MCF 10A (cell line): Measurements from ENCODE around the gene KLHL40. TPM values are rescaled to one million over a fixed set of nuclear protein-coding genes. Genes with fewer than 3 reads are reported as not detected.

Experiments used
- BruUV-seq: library from RNA; stranded (reverse); fragments of 400-500 nt; replicated peaks from 2 replicates; lab custom pipeline; 2021; lab: Mats Ljungman, UMichigan
- CTCF ChIA-PET: fragments of 300-600 bp; sonication (Branson Sonifier 250); formaldehyde crosslinking; extraction: SDS; loops from one replicate; lab custom pipeline; 2021; ENCODE audit warnings: antibody characterized with exemption, inconsistent platforms; lab: Yijun Ruan, JAX
- POLR2A ChIA-PET: fragments of 300-600, 350-650 bp; sonication (Branson Sonifier 250); formaldehyde crosslinking; extraction: SDS; loops from one replicate; lab custom pipeline; 2020; ENCODE audit warnings: antibody characterized with exemption, inconsistent platforms; lab: Yijun Ruan, JAX
- DNase-seq: peaks from one replicate; pipeline ENCODE4 v3.0.0-alpha.2; 2018; ENCODE audit not compliant: unreplicated experiment
- H3K27ac Mint-ChIP-seq: one replicate; pipeline ENCODE4 v1.8.0; 2022; ENCODE audit warnings: mild to moderate bottlenecking, low read depth, mixed read lengths; ENCODE audit not compliant: unreplicated experiment
- H3K27me3 Mint-ChIP-seq: one replicate; pipeline ENCODE4 v1.8.0; 2022; ENCODE audit warnings: mixed read lengths; ENCODE audit not compliant: insufficient read depth, unreplicated experiment
- H3K36me3 Mint-ChIP-seq: one replicate; pipeline ENCODE4 v1.8.0; 2022; ENCODE audit warnings: mild to moderate bottlenecking, moderate library complexity, mixed read lengths; ENCODE audit not compliant: insufficient read depth, unreplicated experiment
- H3K4me1 Mint-ChIP-seq: one replicate; pipeline ENCODE4 v1.8.0; 2022; ENCODE audit warnings: mixed read lengths; ENCODE audit not compliant: insufficient read depth, unreplicated experiment
- H3K4me3 Mint-ChIP-seq: one replicate; pipeline ENCODE4 v1.8.0; 2022; ENCODE audit warnings: mild to moderate bottlenecking, moderate library complexity, mixed read lengths; ENCODE audit not compliant: unreplicated experiment
- H3K9me3 Mint-ChIP-seq: one replicate; pipeline ENCODE4 v1.8.0; 2022; ENCODE audit warnings: mixed read lengths; ENCODE audit not compliant: unreplicated experiment
- CTCF ChIP-seq: fragments of 200-600 bp; IDR thresholded peaks from one replicate; pipeline ENCODE4 v1.8.0; 2022; ENCODE audit warnings: antibody characterized with exemption, mild to moderate bottlenecking; ENCODE audit not compliant: unreplicated experiment
- intact Hi-C: fragments of 100-400 bp; cut with micrococcal nuclease; formaldehyde crosslinking; loops from 2 replicates; pipeline ENCODE4 v1.14.1; 2022
- total RNA-seq: library from RNA; stranded (reverse); gene quantifications from 2 replicates; pipeline ENCODE4 v1.2.3, GENCODE V29; 2022

The KLHL40 gene
- total RNA-seq, 1 experiment from 2014 or later = not detected

GRCh38 chr3:42698216-42698910, 13.0 kb downstream of the KLHL40 start:
- peaks cover 8% of the 10 kb centered on the region for H3K4me1 Mint-ChIP-seq
- BruUV-seq = no TSS peak
- CTCF ChIA-PET = interaction anchor here (0.6 kb wide), 1 partner anchor 22 kb away, joined by 3 read pairs; no protein-coding TSS in a partner anchor
- no peak overlapping the region for H3K4me3 Mint-ChIP-seq
- H3K27ac Mint-ChIP-seq = no peak overlapping the region
- POLR2A ChIA-PET = no interaction called here
- no peak for DNase-seq
- intact Hi-C loops = no loop called here
- H3K36me3 Mint-ChIP-seq = no peaks in the 10 kb centered on the region
- no peak for TF ChIP-seq CTCF
- H3K9me3 Mint-ChIP-seq = no peaks in the 10 kb centered on the region
- H3K27me3 Mint-ChIP-seq = no peaks in the 10 kb centered on the region

GRCh38 chr3:42698911-42699230, 13.5 kb downstream of the KLHL40 start:
- BruUV-seq = no TSS peak
- Mint-ChIP-seq H3K27ac (no peak overlapping the region), H3K4me3 (no peak overlapping the region), H3K27me3 (no peaks in the 10 kb centered on the region), H3K36me3 (no peaks in the 10 kb centered on the region), H3K9me3 (no peaks in the 10 kb centered on the region), H3K4me1 (peaks cover 8% of the 10 kb centered on the region)
- ChIA-PET POLR2A (interaction anchor here (0.7 kb wide), 1 partner anchor 10 kb away, joined by 3 read pairs; no protein-coding TSS in a partner anchor), CTCF (no interaction called here)
- TF ChIP-seq CTCF = no peak
- DNase-seq = peak; percentile 53
- intact Hi-C loops = no loop called here

DNA sequence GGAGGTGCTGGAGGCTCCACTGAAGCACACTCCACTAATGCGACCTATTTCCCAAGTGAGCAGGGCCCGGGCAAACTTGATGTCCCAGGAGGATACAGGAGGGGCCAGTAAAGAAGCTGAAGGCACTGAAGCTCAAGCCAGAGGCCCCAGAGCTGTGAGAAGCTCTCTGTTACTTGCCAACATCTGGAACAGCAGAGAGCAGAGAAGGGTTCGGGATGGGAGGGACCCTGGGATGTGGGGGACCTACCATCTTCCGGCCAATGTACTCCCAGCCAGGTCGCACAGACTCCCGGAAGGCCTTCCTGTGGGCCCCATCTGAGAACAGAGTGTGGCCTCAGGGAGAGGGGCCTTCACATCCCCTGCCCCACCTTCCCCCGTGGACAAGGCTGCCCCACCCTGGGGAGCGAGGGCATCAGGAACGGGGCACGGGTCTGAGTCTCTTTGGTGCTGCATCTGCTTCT, 14.2 kb downstream of the KLHL40 start:
- H3K4me1 Mint-ChIP-seq = peaks cover 8% of the 10 kb centered on the region
- no peak for DNase-seq
- no TSS peak for BruUV-seq
- TF ChIP-seq CTCF = no peak
- no peaks in the 10 kb centered on the region for H3K36me3 Mint-ChIP-seq
- intact Hi-C loops = no loop called here
- POLR2A ChIA-PET = interaction anchor here (0.7 kb wide), 1 partner anchor 10 kb away, joined by 3 read pairs; no protein-coding TSS in a partner anchor
- H3K9me3 Mint-ChIP-seq = no peaks in the 10 kb centered on the region
- H3K27me3 Mint-ChIP-seq = no peaks in the 10 kb centered on the region
- no peak overlapping the region for H3K27ac Mint-ChIP-seq
- H3K4me3 Mint-ChIP-seq = no peak overlapping the region
- CTCF ChIA-PET = interaction anchor here (0.6 kb wide), 1 partner anchor 14 kb away, joined by 3 read pairs; no protein-coding TSS in a partner anchor

DNA sequence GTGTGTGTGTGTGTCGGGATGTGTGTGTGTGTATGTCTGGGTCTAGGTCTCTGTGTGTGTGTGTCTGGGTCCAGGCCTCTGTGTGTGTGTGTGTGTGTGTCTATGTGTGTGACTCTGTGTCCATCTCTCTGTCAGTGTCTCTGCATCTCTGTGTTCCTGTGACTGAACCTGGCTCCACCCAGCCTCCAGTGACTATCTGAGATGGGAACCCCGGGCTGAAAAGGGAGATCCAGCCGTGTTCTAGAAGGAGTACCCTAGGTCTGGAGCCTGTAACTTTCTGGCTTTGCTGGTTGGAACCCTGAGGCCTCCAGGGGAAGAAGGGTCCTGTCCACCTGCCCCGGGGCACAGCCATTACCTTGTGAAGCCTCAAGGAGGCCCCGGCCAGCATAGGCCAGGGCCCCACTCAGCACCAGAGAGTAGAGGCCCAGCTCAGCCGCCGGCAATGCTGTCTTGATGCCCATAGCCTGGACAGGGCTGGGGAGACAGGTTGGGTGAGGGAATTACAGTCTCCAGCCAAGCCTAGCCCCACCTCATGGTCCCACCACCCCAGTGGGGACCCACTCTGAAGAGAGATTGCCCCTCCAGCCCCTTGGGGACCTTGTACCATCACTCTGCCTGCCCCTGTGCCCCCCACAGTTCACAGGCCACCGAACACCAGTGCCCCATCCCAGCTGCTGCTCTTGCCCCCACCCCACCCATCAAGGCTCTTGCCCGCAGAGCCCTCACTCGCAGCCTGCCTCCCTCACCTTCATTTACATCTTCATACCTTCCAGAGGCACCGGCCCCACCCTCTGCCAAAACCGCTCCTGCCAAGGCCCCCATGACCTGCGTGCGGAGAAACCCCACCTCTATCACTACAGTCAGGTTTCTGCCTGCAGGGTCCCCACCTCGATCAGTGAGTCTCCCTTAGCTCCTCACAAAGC, 15.3 kb downstream of the KLHL40 start:
- DNase-seq = no peak
- ChIA-PET POLR2A (no interaction called here), CTCF (interaction anchor here (0.6 kb wide), 1 partner anchor 324 kb away, joined by 4 read pairs; no protein-coding TSS in a partner anchor)
- H3K27ac Mint-ChIP-seq = no peak overlapping the region
- BruUV-seq = no TSS peak
- no peaks in the 10 kb centered on the region for H3K27me3 Mint-ChIP-seq
- peaks cover 8% of the 10 kb centered on the region for H3K4me1 Mint-ChIP-seq
- intact Hi-C loops = no loop called here
- H3K4me3 Mint-ChIP-seq = no peak overlapping the region
- no peaks in the 10 kb centered on the region for H3K9me3 Mint-ChIP-seq
- no peak for TF ChIP-seq CTCF
- H3K36me3 Mint-ChIP-seq = no peaks in the 10 kb centered on the region
